Neutrophil (primary cell): ENCODE results near the gene NARF.
"Not testable (repeated sequence)": the region's sequence is repeated elsewhere in the genome, so short reads cannot be mapped to it uniquely, and the experiment has no call there.

ENCODE experiments used
- H3K27ac ChIP-seq: fragments of 200-600 bp; sonication (generic); 2 replicates; pipeline ENCODE4 v1.5.1; 2016; ENCODE audit warnings: mild to moderate bottlenecking, moderate library complexity
- H3K27me3 ChIP-seq: fragments of 200-600 bp; sonication (generic); 2 replicates; pipeline ENCODE4 v1.6.0; 2016; ENCODE audit warnings: mild to moderate bottlenecking
- H3K36me3 ChIP-seq: fragments of 200-600 bp; sonication (generic); 2 replicates; pipeline ENCODE4 v1.5.1; 2017
- H3K4me1 ChIP-seq, 2 experiments: fragments of 200-600 bp in 1 of 2; sonication (generic) in 1 of 2; 1 replicate in 1 of 2; 2 replicates in 1 of 2; pipeline versions ENCODE4 v1.5.1 to v1.6.1; 2013 to 2016; ENCODE audit warnings: low read depth in 1 of 2, low read length in 1 of 2, mild to moderate bottlenecking in 1 of 2, moderate library complexity in 1 of 2; ENCODE audit not compliant: control insufficient read depth in 1 of 2, insufficient read depth in 1 of 2
- H3K4me3 ChIP-seq, 2 experiments: fragments of 200-600 bp in 1 of 2; sonication (generic) in 1 of 2; 1 replicate in 1 of 2; 2 replicates in 1 of 2; pipeline ENCODE4 v1.5.1; 2013 to 2016; ENCODE audit warnings: low read depth in 1 of 2, low read length in 1 of 2, mild to moderate bottlenecking in 1 of 2, moderate library complexity in 1 of 2
- H3K9me3 ChIP-seq: fragments of 200-600 bp; sonication (generic); 2 replicates; pipeline ENCODE4 v1.5.1; 2016
- CTCF ChIP-seq: fragments of 200-600 bp; sonication (generic); IDR thresholded peaks from 2 replicates; pipeline ENCODE4 v1.5.1; 2016; ENCODE audit warnings: antibody characterized with exemption

NARF gene

GRCh38 chr17:82458179-82458884 is at the start of gene NARF:
Gene NARF, plus strand, starts transcription at chr17:82458741. Its CDS starts 63 bp downstream, at chr17:82458804.
- Histone ChIP-seq H3K4me3 (peak within 1 kb of the TSS; percentile 88 to 99), H3K36me3 (peaks cover 36% of the 10 kb centered on the region), H3K4me1 (peaks cover 42 to 51% of the 10 kb centered on the region in 2 experiments), H3K27ac (peak within 1 kb of the TSS; percentile 99), H3K27me3 (no peaks in the 10 kb centered on the region), H3K9me3 (no peaks in the 10 kb centered on the region)
- TF ChIP-seq CTCF: no peak

- TF ChIP-seq CTCF: no peak
- Histone ChIP-seq H3K36me3 (no peaks in the 10 kb centered on the region), H3K4me1 (peaks cover 12 to 16% of the 10 kb centered on the region in 2 experiments), H3K27me3 (no peaks in the 10 kb centered on the region), H3K9me3 (no peaks in the 10 kb centered on the region), H3K4me3 (no peak overlapping the region), H3K27ac (no peak overlapping the region)
These were observed 49.6 kb upstream of the NARF start for GRCh38 chr17:82408938-82409318.

GRCh38 chr17:82410014-82410716 is 48.4 kb upstream of the NARF start:
- H3K9me3 ChIP-seq: no peaks in the 10 kb centered on the region
- TF ChIP-seq CTCF: no peak
- H3K4me1 ChIP-seq: peaks cover 0 to 10% of the 10 kb centered on the region in 2 experiments
- no peak overlapping the region for H3K27ac ChIP-seq
- no peaks in the 10 kb centered on the region for H3K36me3 ChIP-seq
- H3K27me3 ChIP-seq: no peaks in the 10 kb centered on the region
- no peak overlapping the region for H3K4me3 ChIP-seq

GRCh38 chr17:82411396-82412053 is 47.0 kb upstream of the NARF start:
- Histone ChIP-seq H3K4me3 (no peak overlapping the region), H3K9me3 (no peaks in the 10 kb centered on the region), H3K27me3 (no peaks in the 10 kb centered on the region), H3K27ac (no peak overlapping the region), H3K36me3 (no peaks in the 10 kb centered on the region), H3K4me1 (peaks cover 0 to 6% of the 10 kb centered on the region in 2 experiments)
- no peak for TF ChIP-seq CTCF

GRCh38 chr17:82412081-82412480 is 46.5 kb upstream of the NARF start:
- not testable (repeated sequence) for H3K27ac ChIP-seq, H3K4me1 ChIP-seq, H3K36me3 ChIP-seq, H3K4me3 ChIP-seq, H3K27me3 ChIP-seq, H3K9me3 ChIP-seq
